Neuronal stem cell (in vitro differentiated cells): Measurements from ENCODE around the gene TFDP3. TPM values are rescaled to one million over a fixed set of nuclear protein-coding genes. Genes with fewer than 3 reads are reported as not detected.

ENCODE experiments used
- DNase-seq: peaks from one replicate; pipeline ENCODE4 v3.0.0-alpha.2; 2013; ENCODE audit warnings: low spot score
- H2AFZ ChIP-seq: one replicate; pipeline ENCODE4 v1.6.1; 2013; ENCODE audit warnings: mild to moderate bottlenecking, low read length, inconsistent platforms
- H2AK5ac ChIP-seq: 2 replicates; pipeline ENCODE4 v1.6.1; 2013; ENCODE audit warnings: low read depth, mild to moderate bottlenecking, inconsistent platforms, low read length, moderate library complexity, mixed read lengths
- H2BK120ac ChIP-seq: 2 replicates; pipeline ENCODE4 v1.6.1; 2013; ENCODE audit warnings: low read depth, mild to moderate bottlenecking, inconsistent platforms, low read length, moderate library complexity, mixed read lengths
- H2BK12ac ChIP-seq: one replicate; pipeline ENCODE4 v1.6.1; 2013; ENCODE audit warnings: low read length, inconsistent platforms
- H2BK15ac ChIP-seq: 2 replicates; pipeline ENCODE4 v1.6.1; 2013; ENCODE audit warnings: mild to moderate bottlenecking, low read length, inconsistent platforms, mixed read lengths
- H2BK5ac ChIP-seq: one replicate; pipeline ENCODE4 v1.6.1; 2013; ENCODE audit warnings: inconsistent platforms, mild to moderate bottlenecking, low read length, moderate library complexity
- H3K14ac ChIP-seq: one replicate; pipeline ENCODE4 v1.6.1; 2013; ENCODE audit warnings: low read length, inconsistent platforms
- H3K18ac ChIP-seq: 2 replicates; pipeline ENCODE4 v1.6.1; 2013; ENCODE audit warnings: low read length, inconsistent platforms
- H3K23ac ChIP-seq: 2 replicates; pipeline ENCODE4 v1.6.1; 2013; ENCODE audit warnings: low read depth, mild to moderate bottlenecking, mixed read lengths, low read length, inconsistent platforms; ENCODE audit not compliant: poor library complexity
- H3K27ac ChIP-seq: replicated peaks from 3 replicates; pipeline ENCODE4 v1.5.1; 2013; ENCODE audit warnings: low read length, inconsistent platforms
- H3K27me3 ChIP-seq, 3 experiments: 2 replicates each; pipeline ENCODE4 v1.6.1; 2013; ENCODE audit warnings: low read length in 3 of 3, mild to moderate bottlenecking in 2 of 3, inconsistent platforms in 1 of 3, low read depth in 1 of 3, mixed read lengths in 1 of 3, moderate library complexity in 1 of 3; ENCODE audit not compliant: control insufficient read depth in 3 of 3, insufficient read depth in 3 of 3
- H3K36me3 ChIP-seq, 2 donors: replicated peaks in 1 of 2; 2 replicates each; pipeline ENCODE4 v1.6.1; 2013; ENCODE audit warnings: low read length in 2 of 2; ENCODE audit not compliant: control insufficient read depth in 2 of 2, insufficient read depth in 2 of 2
- H3K4ac ChIP-seq: 2 replicates; pipeline ENCODE4 v1.6.1; 2013; ENCODE audit warnings: inconsistent platforms, mild to moderate bottlenecking, low read length, moderate library complexity
- H3K4me1 ChIP-seq, 2 donors: 1 replicate in 1 of 2; 2 replicates in 1 of 2; pipeline ENCODE4 v1.6.1; 2013; ENCODE audit warnings: low read length in 2 of 2, low read depth in 1 of 2; ENCODE audit not compliant: control insufficient read depth in 2 of 2, insufficient read depth in 1 of 2
- H3K4me2 ChIP-seq: one replicate; pipeline ENCODE4 v1.6.1; 2013; ENCODE audit warnings: mild to moderate bottlenecking, low read length, inconsistent platforms; ENCODE audit not compliant: insufficient read depth, poor library complexity, severe bottlenecking
- H3K4me3 ChIP-seq, 2 donors: 2 replicates each; pipeline ENCODE4 v1.5.1; 2013; ENCODE audit warnings: low read length in 2 of 2, mild to moderate bottlenecking in 2 of 2, inconsistent platforms in 1 of 2, moderate library complexity in 1 of 2
- H3K79me1 ChIP-seq: one replicate; pipeline ENCODE4 v1.6.1; 2013; ENCODE audit warnings: low read depth, mild to moderate bottlenecking, inconsistent platforms, low read length, moderate library complexity
- H3K9ac ChIP-seq: one replicate; pipeline ENCODE4 v1.6.1; 2013; ENCODE audit warnings: mild to moderate bottlenecking, low read depth, low read length, inconsistent platforms; ENCODE audit not compliant: poor library complexity
- H3K9me3 ChIP-seq, 2 donors: replicated peaks in 1 of 2; 2 replicates each; pipeline versions ENCODE3 to v1.6.1; 2013; ENCODE audit warnings: low read length in 2 of 2, mild to moderate bottlenecking in 2 of 2, inconsistent platforms in 1 of 2, low read depth in 1 of 2, mixed read lengths in 1 of 2, moderate library complexity in 1 of 2; ENCODE audit not compliant: control insufficient read depth in 2 of 2, insufficient read depth in 1 of 2
- H4K8ac ChIP-seq: one replicate; pipeline ENCODE4 v1.6.1; 2013; ENCODE audit warnings: low read depth, mild to moderate bottlenecking, inconsistent platforms, low read length, moderate library complexity
- H4K91ac ChIP-seq: one replicate; pipeline ENCODE4 v1.6.1; 2013; ENCODE audit warnings: low read length, low read depth, mild to moderate bottlenecking, inconsistent platforms; ENCODE audit not compliant: poor library complexity
- WGBS, 2 donors: extraction: QIAGEN DNeasy Blood & Tissue Kit; methylation state at CpG; one replicate each; pipeline ENCODE4 v1.1.7; 2013; ENCODE audit warnings: missing lambda C conversion rate in 2 of 2, mixed read lengths in 1 of 2; ENCODE audit not compliant: insufficient read length in 2 of 2, insufficient replicate concordance in 1 of 2; ENCODE audit errors: extremely low coverage in 2 of 2; 5-methylcytosine and 5-hydroxymethylcytosine counted together
- small RNA-seq: library from polyadenylated mRNA; stranded (forward); fragments of <200 nt; extraction: miRNeasy Mini kit (QIAGEN cat#:217004); gene quantifications from one replicate; pipeline ENCODE3, GENCODE V24; 2013; ENCODE audit not compliant: insufficient read depth

TFDP3 gene

DNA sequence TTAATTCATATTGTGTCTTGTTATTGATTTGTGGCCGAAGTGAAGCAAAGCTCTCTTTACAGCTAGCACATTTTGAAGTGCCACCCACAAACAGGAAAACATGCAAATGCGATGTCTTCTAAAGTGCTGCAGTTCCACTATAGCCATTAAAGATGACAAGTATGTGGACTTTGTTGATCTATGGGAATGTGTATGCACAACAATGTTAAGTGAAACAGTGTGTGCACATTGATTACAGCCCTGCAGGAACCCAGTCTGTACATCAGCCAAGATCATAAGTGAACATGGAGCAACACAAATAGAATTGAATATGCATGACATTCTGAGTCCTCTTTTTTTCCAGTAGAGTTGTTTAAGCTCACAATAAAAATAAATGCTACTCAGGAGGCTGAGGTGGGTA is 43.0 kb downstream of the TFDP3 start:
- H3K9me3 ChIP-seq = no peaks in the 10 kb centered on the region
- H4K8ac ChIP-seq = no peak overlapping the region
- no peak overlapping the region for H3K4me3 ChIP-seq
- H3K18ac ChIP-seq = no peak overlapping the region
- H3K9ac ChIP-seq = no peak overlapping the region
- no peaks in the 10 kb centered on the region for H3K36me3 ChIP-seq
- H3K79me1 ChIP-seq = no peaks in the 10 kb centered on the region
- H2AK5ac ChIP-seq = no peak overlapping the region
- peaks cover 0 to 14% (median 0%) of the 10 kb centered on the region in 3 experiments for H3K27me3 ChIP-seq
- H2BK15ac ChIP-seq = no peak overlapping the region
- H3K23ac ChIP-seq = no peak overlapping the region
- no peak overlapping the region for H3K4me2 ChIP-seq
- no peak overlapping the region for H4K91ac ChIP-seq
- no peak overlapping the region for H2BK5ac ChIP-seq
- H3K4ac ChIP-seq = no peak overlapping the region
- H2AFZ ChIP-seq = no peak overlapping the region
- no peak overlapping the region for H2BK12ac ChIP-seq
- DNase-seq = no peak
- H3K27ac ChIP-seq = no peak overlapping the region
- H2BK120ac ChIP-seq = no peak overlapping the region
- no CpG with 5 or more reads among the region's 2 CpGs for WGBS, 2 donors
- H3K4me1 ChIP-seq = peaks cover 0 to 7% of the 10 kb centered on the region in 2 donors
- H3K14ac ChIP-seq = no peak overlapping the region

GRCh38 chrX:133171962-133172708 is 46.0 kb downstream of the TFDP3 start:
- Histone ChIP-seq H3K4ac (no peak overlapping the region), H4K91ac (no peak overlapping the region), H3K9me3 (no peaks in the 10 kb centered on the region), H3K9ac (no peak overlapping the region), H3K4me2 (no peak overlapping the region), H2BK15ac (no peak overlapping the region), H2BK120ac (no peak overlapping the region), H3K23ac (no peak overlapping the region), H3K27me3 (peaks cover 0 to 10% (median 0%) of the 10 kb centered on the region in 3 experiments), H3K18ac (no peak overlapping the region), H3K4me3 (no peak overlapping the region), H2AK5ac (no peak overlapping the region), H2BK5ac (no peak overlapping the region), H3K79me1 (no peaks in the 10 kb centered on the region), H3K4me1 (peaks cover 0 to 7% of the 10 kb centered on the region in 2 donors), H2AFZ (peak overlapping the region; percentile 78), H2BK12ac (no peak overlapping the region), H3K14ac (no peak overlapping the region), H4K8ac (no peak overlapping the region), H3K36me3 (no peaks in the 10 kb centered on the region), H3K27ac (no peak overlapping the region)
- DNase-seq = peak; percentile 3
- no CpG with 5 or more reads among the region's 1 CpG for WGBS, 2 donors

Small RNA genes within 50 kb of the gene (small RNA-seq; reads per million reads assigned to genes)
- not detected for gene RNU1-115P
